PC-9 (cell line): Measurements from ENCODE around the gene STK36.

ENCODE experiments used
- CTCF ChIP-seq: fragments of 200-600 bp; sonication (generic); conservative IDR thresholded peaks from 2 replicates; pipeline ENCODE4 v1.6.1; 2017; ENCODE audit warnings: mixed run types, antibody characterized with exemption, mild to moderate bottlenecking, moderate library complexity
- EZH2 ChIP-seq: fragments of 200-600 bp; sonication (generic); IDR thresholded peaks from 2 replicates; pipeline ENCODE4 v1.8.0; 2017; ENCODE audit warnings: antibody characterized with exemption, low read depth

- TF ChIP-seq CTCF: peak; percentile 79
- TF ChIP-seq EZH2: no peak
Measured at GRCh38 chr2:218710687-218711549, 39.0 kb downstream of the STK36 start, which contains the start of gene TTLL4.
